Effector memory CD4-positive, alpha-beta T cell (primary cell): Measurements from ENCODE around the gene CIDEB.

ENCODE experiments used
- DNase-seq, 3 donors: peaks; one replicate each; pipeline ENCODE4 v3.0.0-alpha.2; 2020
- H3K27ac ChIP-seq: 2 replicates; pipeline ENCODE4 v1.7.0; 2013; ENCODE audit warnings: mild to moderate bottlenecking, low read length, moderate library complexity; ENCODE audit not compliant: insufficient read depth, poor library complexity, severe bottlenecking
- H3K27me3 ChIP-seq: replicated peaks from 2 replicates; pipeline ENCODE4 v1.7.0; 2013; ENCODE audit warnings: mild to moderate bottlenecking, low read length; ENCODE audit not compliant: insufficient read depth, control insufficient read depth, poor library complexity, severe bottlenecking
- H3K36me3 ChIP-seq: 2 replicates; pipeline ENCODE4 v1.7.0; 2013; ENCODE audit warnings: mild to moderate bottlenecking, low read length, moderate library complexity; ENCODE audit not compliant: control insufficient read depth, insufficient read depth
- H3K4me1 ChIP-seq: 2 replicates; pipeline ENCODE4 v1.7.0; 2013; ENCODE audit warnings: low read length, mild to moderate bottlenecking; ENCODE audit not compliant: control insufficient read depth, insufficient read depth, poor library complexity, severe bottlenecking
- H3K4me3 ChIP-seq: 2 replicates; pipeline ENCODE4 v1.7.0; 2013; ENCODE audit warnings: low read length, low read depth, mild to moderate bottlenecking; ENCODE audit not compliant: insufficient read depth, poor library complexity, severe bottlenecking
- H3K9me3 ChIP-seq: 2 replicates; pipeline ENCODE4 v1.7.0; 2013; ENCODE audit warnings: mild to moderate bottlenecking, low read length, moderate library complexity; ENCODE audit not compliant: control insufficient read depth

Gene CIDEB

GRCh38 chr14:24279301-24280186 is 28.2 kb downstream of the CIDEB start:
- peak overlapping the region; percentile 4 for H3K27ac ChIP-seq
- DNase-seq: peak in 2 of 3 donors; percentile 28 to 32
- H3K27me3 ChIP-seq: no peaks in the 10 kb centered on the region
- peaks cover 14% of the 10 kb centered on the region for H3K4me1 ChIP-seq
- H3K36me3 ChIP-seq: no peaks in the 10 kb centered on the region
- H3K4me3 ChIP-seq: no peak overlapping the region
- no peaks in the 10 kb centered on the region for H3K9me3 ChIP-seq

- no peak overlapping the region for H3K27ac ChIP-seq
- H3K4me1 ChIP-seq: peaks cover 21% of the 10 kb centered on the region
- no peak overlapping the region for H3K4me3 ChIP-seq
- H3K9me3 ChIP-seq: no peaks in the 10 kb centered on the region
- DNase-seq: no peak
- no peaks in the 10 kb centered on the region for H3K36me3 ChIP-seq
- no peaks in the 10 kb centered on the region for H3K27me3 ChIP-seq
Measured at GRCh38 chr14:24278424-24278823, 29.4 kb downstream of the CIDEB start.

GRCh38 chr14:24277606-24278321 is 30.0 kb downstream of the CIDEB start:
- no peak overlapping the region for H3K4me3 ChIP-seq
- no peaks in the 10 kb centered on the region for H3K27me3 ChIP-seq
- no peaks in the 10 kb centered on the region for H3K9me3 ChIP-seq
- H3K27ac ChIP-seq: no peak overlapping the region
- no peak for DNase-seq
- H3K36me3 ChIP-seq: no peaks in the 10 kb centered on the region
- H3K4me1 ChIP-seq: peaks cover 21% of the 10 kb centered on the region

- Histone ChIP-seq H3K4me1 (peaks cover 26% of the 10 kb centered on the region), H3K36me3 (no peaks in the 10 kb centered on the region), H3K27ac (no peak overlapping the region)
Measured at GRCh38 chr14:24277071-24277470, 30.7 kb downstream of the CIDEB start.

GRCh38 chr14:24274101-24274543 is 33.7 kb downstream of the CIDEB start:
- no peaks in the 10 kb centered on the region for H3K9me3 ChIP-seq
- no peak overlapping the region for H3K4me3 ChIP-seq
- peak overlapping the region; percentile 56 for H3K27ac ChIP-seq
- DNase-seq: peak in 2 of 3 donors; percentile 7 to 15
- H3K36me3 ChIP-seq: no peaks in the 10 kb centered on the region
- H3K4me1 ChIP-seq: peaks cover 31% of the 10 kb centered on the region
- no peaks in the 10 kb centered on the region for H3K27me3 ChIP-seq

More at GRCh38 chr14:24277071-24277470, 30.7 kb downstream of the CIDEB start:
- Histone ChIP-seq H3K4me3 (no peak overlapping the region), H3K27me3 (no peaks in the 10 kb centered on the region), H3K9me3 (no peaks in the 10 kb centered on the region)
- no peak for DNase-seq

GRCh38 chr14:24273422-24273998 is 34.3 kb downstream of the CIDEB start:
- peak overlapping the region; percentile 51 for H3K27ac ChIP-seq
- H3K4me1 ChIP-seq: peaks cover 27% of the 10 kb centered on the region

GRCh38 chr14:24272467-24272866 is 35.3 kb downstream of the CIDEB start:
- Histone ChIP-seq H3K4me3 (peak overlapping the region; percentile 5), H3K27ac (peak overlapping the region; percentile 89), H3K9me3 (no peaks in the 10 kb centered on the region), H3K36me3 (peaks cover 14% of the 10 kb centered on the region), H3K4me1 (peaks cover 25% of the 10 kb centered on the region), H3K27me3 (no peaks in the 10 kb centered on the region)
- DNase-seq: no peak

More at GRCh38 chr14:24273422-24273998, 34.3 kb downstream of the CIDEB start:
- Histone ChIP-seq H3K36me3 (peaks cover 5% of the 10 kb centered on the region), H3K4me3 (no peak overlapping the region), H3K27me3 (no peaks in the 10 kb centered on the region), H3K9me3 (no peaks in the 10 kb centered on the region)
- DNase-seq: no peak

GRCh38 chr14:24271834-24272263 is 35.9 kb downstream of the CIDEB start:
- H3K36me3 ChIP-seq: peaks cover 20% of the 10 kb centered on the region
- H3K27ac ChIP-seq: peak overlapping the region; percentile 89
- no peaks in the 10 kb centered on the region for H3K9me3 ChIP-seq
- no peak for DNase-seq
- peak overlapping the region; percentile 5 for H3K4me3 ChIP-seq
- H3K27me3 ChIP-seq: no peaks in the 10 kb centered on the region
- peaks cover 25% of the 10 kb centered on the region for H3K4me1 ChIP-seq

- H3K9me3 ChIP-seq: no peaks in the 10 kb centered on the region
- H3K27ac ChIP-seq: peak within 1 kb of the TSS; percentile 89
Measured at GRCh38 chr14:24271134-24271833, 36.5 kb downstream of the CIDEB start, which contains the start of gene RABGGTA. Gene RABGGTA (minus strand): TSS chr14:24271597. CDS start chr14:24271115, 482 bp downstream.

More at GRCh38 chr14:24271134-24271833, 36.5 kb downstream of the CIDEB start, which contains the start of gene RABGGTA:
- DNase-seq: peak; percentile 86 to 87 (median 86)
- Histone ChIP-seq H3K4me3 (peak within 1 kb of the TSS; percentile 76), H3K27me3 (no peaks in the 10 kb centered on the region), H3K36me3 (peaks cover 26% of the 10 kb centered on the region), H3K4me1 (peaks cover 25% of the 10 kb centered on the region)
